NCI-H524 treated with DMSO at 0.1 percent for 48 hours (cell line): ENCODE results near the gene IL5RA.
A peak's percentile ranks its signal among the peaks of the same experiment; 100 is the strongest.

ENCODE experiments used
- DNase-seq: peaks from one replicate; lab custom pipeline; 2025; lab: John Stamatoyannopoulos, UW

IL5RA gene

GRCh38 chr3:3110299-3110630 lies at the start of gene IL5RA:
TSS of gene IL5RA (minus strand) at chr3:3110374. CDS start at chr3:3104984, 5,390 bp downstream.
- no peak for DNase-seq

DNA sequence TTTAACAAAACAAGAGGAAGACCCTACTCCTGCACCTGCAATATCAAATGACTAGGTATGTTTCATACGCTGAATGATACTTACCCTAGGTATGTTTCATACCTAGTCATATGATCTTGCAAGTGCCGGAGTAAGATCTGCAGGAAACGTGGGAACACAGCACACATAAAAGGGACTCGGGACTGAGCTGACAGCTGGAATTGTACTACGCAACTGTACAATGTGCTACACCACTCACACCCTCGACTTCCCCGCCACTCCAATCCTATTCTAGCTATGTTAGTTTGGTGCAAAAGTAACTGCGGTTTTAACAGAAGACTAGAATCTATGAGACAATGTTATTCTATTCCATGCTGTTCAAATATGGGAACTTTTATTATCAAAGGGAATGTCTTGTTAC lies 47.3 kb upstream of the IL5RA start:
- DNase-seq: no peak

- no peak for DNase-seq
These were observed 44.9 kb upstream of the IL5RA start for GRCh38 chr3:3154879-3155610.

DNA sequence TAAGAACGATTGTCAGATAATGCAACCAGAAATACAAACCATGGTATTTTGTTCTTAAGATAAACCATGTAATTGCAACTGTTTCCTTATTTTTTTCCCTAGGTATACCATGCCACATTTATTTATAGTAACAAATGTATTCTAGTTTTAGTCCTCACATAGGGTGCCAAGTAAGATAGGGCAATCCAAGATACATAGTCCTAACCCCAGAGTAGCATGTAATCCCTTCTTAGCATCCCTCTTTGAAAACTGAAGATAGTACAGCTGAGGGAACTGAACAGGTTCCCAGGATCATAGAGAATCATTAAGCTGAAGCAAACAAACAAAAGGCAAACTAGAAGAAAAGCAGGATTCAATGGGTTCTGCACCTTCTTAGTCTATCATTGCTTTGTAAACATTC lies 41.3 kb upstream of the IL5RA start:
- DNase-seq: no peak

GRCh38 chr3:3149560-3149959 lies 39.4 kb upstream of the IL5RA start:
- no peak for DNase-seq

- DNase-seq: no peak
These were observed 35.7 kb upstream of the IL5RA start for GRCh38 chr3:3145831-3146230.

- no peak for DNase-seq
These were observed 31.8 kb upstream of the IL5RA start for GRCh38 chr3:3141939-3142338.

DNA sequence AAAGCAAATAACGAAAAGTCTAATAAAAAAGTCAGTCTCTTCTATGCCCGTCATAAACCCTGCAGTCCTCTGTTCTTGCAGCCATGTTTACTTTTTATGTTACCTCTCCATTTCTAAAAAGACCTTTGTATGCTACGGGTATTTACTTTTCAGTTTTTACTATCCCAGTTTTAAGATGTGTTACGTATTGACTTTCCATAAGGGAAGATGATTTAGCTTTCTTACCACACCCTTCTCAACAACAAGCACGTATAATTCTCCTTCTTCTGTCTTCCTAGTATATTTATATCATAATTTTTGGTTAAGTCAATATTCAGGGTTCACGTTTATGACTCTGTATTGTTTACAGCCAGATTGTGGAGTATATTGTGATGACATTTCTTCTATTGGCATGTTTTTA lies 27.4 kb upstream of the IL5RA start:
- DNase-seq: no peak

DNA sequence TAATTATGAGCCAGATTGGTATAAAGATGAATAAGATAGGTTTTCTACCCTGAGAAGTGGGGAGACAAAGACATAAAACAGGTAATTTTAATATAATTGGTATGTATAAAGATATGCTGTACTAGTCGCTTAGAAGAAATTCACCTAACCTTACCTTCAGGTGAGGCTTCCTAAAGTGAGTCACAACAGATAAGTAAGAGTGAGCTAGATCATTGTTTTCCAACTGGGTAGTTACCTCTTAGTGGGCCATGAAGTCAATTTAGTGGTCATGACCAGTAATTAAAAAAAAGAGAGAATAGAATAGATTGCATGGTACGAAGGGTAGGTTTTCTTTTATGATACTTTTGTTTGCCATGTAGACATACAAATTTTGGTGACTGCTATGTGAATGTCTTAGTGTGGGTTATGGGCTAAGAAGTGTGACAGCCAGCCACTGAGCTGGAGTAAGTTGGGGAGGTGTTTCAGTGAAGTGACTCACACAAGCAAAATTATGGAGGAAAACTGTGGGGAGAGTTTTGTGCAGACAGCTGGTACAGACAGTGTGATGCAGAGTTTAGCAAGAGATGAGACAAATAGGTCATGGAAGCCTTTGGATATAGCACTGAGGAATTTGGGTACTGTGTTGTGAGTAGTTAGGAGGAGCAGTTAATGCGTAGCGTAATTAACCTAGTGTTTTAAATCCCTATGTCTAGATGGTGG lies 24.7 kb upstream of the IL5RA start:
- no peak for DNase-seq

- no peak for DNase-seq
These were observed 23.3 kb upstream of the IL5RA start for GRCh38 chr3:3133500-3133899.

- no peak for DNase-seq
These were observed 19.4 kb upstream of the IL5RA start for GRCh38 chr3:3129579-3129978.

DNA sequence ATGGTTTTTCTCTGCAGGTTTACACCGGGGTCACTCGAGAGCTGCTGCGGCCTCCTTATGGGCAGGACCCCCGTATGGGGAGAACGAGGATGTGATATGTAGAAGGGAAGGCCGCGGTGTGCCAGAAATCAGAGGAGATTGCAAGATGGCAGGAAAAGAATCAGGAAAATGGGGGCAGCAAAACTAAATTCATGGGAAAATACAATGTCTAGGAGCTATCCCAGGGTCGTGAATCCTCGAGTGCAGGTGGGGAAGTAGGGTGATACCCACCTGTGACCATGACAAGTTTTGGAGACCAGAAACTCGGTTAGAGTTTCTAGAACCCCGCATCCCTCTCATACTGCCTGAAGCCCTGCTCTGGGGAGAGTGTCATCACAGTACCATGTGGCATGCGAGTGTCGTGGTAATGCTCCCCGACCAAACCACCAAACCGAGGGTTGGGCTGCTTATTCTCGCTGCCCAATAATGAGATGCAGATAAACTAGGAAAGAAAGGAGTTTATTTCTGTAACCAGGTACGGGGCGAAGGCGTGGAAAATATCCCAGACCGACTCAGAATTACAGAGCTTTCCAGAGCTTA lies 17.3 kb upstream of the IL5RA start:
- DNase-seq: no peak

DNA sequence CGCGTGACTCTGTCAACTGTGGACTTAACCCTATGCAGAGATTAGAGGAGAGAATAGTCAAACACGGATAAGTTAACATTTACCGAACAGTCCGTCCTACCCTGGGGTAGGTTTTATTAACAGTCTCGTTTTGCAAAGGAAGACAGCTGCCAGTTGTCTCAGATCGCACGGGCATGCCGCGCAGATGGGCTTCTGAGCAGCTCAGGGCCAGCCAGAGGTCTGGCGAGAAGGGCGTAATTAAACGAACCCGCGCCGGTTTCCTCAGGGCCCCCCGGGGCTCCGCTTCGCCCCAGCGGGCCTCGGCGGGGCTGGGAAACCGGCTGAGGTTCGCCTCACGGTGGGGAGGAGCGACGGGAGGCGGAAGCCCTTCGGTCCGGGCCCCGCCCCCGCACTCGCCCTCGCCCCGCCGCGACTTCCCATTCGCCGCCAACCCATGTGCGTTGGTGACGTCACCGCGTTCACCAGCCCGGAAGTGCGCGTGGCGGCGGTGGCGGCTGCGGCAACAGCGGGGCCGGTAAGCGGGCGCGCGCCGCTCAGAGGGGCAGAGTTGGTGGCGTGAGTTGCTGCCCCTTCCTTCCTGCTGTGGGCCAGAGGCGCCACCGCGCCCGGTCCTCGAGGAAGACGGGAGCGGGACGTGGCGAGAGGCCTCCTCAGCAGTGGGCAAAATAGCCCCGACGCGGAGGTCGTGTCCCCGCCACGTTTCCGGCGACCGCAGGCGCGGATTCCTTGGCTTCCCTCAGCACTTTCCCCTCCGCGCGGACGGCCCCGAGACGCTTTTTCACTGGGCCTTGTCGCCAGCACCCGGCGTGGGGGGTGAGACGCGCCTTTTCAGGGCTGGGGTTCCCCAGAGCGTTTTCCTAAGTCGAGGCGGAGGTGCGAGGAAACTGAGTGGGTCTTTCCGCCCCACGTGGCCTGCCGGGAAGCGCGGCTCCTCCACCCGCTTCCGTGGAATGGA lies 16.6 kb upstream of the IL5RA start, which contains the start of gene TRNT1:
Gene TRNT1 (plus strand): TSS at position 464 of the 955 bp plus-strand sequence. CDS start 2,101 bp downstream, outside the sequence.
- DNase-seq: peak; percentile 60

DNA sequence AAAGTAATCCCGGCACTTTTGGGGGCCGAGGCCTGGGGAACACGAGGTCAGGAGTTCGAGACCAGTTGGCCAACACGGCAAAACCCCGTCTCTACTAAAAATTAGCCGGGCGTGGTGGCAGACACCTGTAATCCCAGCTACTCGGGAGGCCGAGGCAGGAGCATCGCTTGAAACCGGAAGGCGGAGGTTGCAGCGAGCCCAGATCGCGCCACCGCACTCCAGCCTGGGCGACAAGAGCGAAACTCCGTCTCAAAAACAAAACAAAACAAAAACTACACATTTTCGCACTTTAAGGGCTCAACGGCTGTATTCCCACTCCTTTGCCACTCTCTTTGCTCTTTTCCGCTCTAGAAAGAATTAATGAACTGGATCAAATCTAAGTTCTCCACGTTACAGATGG lies 15.8 kb upstream of the IL5RA start:
- no peak for DNase-seq

DNA sequence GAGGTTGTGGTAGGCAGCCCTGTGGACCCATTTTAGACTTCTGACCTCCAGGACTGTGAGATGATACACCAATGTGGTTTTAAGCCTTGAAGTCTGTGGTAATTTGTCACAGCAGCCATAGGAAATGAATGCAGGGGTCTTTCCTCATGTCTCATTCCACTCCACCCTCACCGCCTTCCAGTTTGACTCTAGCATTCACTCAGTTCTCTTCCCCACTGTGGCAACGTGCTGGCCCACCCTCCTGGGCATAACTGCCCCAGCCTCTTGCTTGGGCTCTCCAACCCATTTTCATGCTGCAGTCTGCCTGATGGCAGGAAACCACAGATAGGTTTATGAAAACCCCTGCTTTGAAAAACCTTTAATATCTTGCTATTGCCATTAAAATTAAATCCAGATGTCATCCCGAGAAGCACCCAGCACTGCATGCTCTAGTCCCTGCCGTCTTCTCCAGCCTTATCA lies 9.2 kb upstream of the IL5RA start:
- no peak for DNase-seq

DNA sequence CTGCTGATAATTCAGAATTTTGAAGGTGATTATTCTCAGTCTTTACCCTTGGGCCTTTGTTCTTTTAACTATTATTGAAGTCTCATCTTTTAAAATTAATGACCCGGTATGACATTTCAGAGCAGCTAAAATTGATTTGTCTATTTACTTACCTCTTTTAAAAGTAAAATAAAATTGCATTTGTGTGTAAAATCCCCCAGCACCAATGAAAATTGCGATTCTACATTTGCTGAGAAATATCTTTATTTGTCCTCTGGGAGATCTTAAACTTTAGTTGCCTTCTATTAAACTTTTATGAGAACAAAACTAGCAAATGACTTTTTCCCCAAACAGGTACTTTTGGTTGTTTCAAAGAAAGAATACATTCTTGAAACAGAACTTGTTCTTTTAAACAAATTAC lies 7.5 kb upstream of the IL5RA start:
- no peak for DNase-seq

DNA sequence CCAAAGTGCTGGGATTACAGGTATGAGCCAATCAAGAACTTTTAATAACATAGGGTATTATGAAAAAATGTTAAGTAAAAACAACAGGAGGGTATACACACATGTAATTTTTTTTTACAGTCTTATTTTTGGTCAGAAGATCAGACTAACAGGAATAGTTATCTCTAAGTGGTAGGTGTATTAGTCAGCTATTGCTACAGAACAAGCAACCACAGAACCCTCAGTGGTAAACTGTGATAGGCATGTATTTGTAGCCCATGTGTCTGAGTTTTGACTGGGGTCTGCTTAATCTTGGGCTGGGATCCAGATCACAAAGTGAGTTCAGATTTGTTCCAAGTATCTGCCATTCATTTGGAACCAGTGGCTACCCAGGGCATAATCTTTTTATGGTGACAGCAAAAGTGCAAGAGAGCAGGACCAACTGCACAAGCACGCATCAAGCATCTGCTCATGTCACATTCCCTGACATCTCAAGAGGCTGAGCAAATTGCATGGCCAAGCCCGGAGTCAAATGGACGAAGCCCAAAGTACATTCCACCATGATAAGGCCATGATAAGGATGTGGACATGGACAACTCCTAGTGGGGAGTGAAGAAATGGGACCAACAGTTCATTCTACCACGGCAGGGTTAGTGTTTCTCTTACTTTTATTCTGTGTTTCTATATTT lies 3.0 kb upstream of the IL5RA start:
- DNase-seq: no peak

DNA sequence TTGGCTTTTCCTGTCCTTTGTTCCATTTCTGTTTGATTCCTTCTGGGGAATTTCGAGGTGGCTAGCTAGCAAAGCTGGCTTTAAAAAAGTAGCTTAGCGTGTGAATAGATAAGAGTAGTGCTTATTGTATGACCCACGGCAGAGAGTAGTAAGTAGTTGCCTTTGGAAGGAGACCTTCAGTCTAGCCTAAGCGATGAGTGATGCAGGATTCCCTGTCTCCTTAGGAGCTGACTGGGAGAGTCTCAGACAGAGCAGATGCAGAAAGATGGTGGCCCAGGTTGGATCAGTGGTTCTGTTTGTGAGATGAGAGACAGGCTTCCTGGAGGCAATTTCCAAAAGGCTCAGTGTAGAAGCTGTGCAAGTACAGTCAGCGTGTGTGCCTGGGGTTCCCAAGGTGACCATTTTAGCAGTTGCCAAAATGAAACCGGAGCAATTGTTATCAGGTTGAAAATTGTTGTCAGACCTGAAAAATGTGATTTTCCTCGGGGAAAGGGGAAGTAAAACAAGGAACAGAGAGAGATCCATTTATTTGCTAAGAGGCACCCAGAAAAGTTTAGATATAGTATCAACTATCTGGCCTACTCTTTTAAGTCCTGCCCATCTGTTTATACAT lies 681 bp upstream of the IL5RA start:
- no peak for DNase-seq

GRCh38 chr3:3109407-3110298 lies 521 bp downstream of the IL5RA start:
- DNase-seq: no peak

GRCh38 chr3:3107858-3108257 lies 2.3 kb downstream of the IL5RA start:
- no peak for DNase-seq
